GM19324 (cell line): ENCODE data around the gene PDCD6IP.
"Not testable (repeated sequence)": the region's sequence is repeated elsewhere in the genome, so short reads cannot be mapped to it uniquely, and the experiment has no call there.

Experiments used
- ATAC-seq: cut with Tn5 transposase; IDR thresholded peaks from one replicate; pipeline ENCODE4 v1.9.1; 2021; ENCODE audit warnings: mild to moderate bottlenecking, moderate library complexity; ENCODE audit not compliant: unreplicated experiment, low FRiP score

Gene PDCD6IP

DNA sequence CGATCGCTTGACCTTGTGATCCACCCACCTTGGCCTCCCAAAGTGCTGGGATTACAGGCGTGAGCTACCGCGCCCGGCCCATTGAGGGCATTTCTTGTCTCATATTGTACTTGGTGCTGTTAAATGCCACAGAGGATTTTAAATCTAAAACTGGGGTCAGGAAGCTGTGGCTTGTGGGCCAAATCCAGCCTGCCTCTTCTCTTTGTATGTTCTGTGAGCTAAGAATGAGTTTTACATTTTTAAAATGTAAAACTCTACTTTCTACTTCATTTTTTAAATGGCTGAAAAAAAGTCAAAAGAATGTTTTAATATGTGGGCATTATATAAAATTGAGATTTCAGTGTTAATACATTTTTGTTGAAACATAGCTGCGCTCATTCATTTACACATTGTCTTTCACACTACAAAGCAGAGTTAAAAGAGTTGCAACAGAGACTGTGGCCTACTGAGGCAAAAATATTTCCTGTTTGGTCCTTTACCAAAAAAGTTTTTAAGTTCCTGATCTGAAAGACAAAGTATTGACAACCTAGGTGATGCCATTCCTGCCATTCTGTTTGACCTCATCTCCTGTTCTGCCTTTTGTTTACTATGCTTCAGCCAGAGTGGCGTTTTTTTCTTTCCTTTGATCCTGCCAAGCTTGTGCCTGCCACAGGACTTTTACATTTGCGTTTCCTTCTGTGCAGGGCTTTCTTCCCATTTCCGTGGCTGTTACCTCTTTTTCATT lies 50.4 kb downstream of the PDCD6IP start:
- no peak for ATAC-seq

- not testable (repeated sequence) for ATAC-seq
Measured at GRCh38 chr3:33850599-33850998, 52.2 kb downstream of the PDCD6IP start.

- not testable (repeated sequence) for ATAC-seq
Measured at GRCh38 chr3:33855407-33855806, 57.0 kb downstream of the PDCD6IP start.

DNA sequence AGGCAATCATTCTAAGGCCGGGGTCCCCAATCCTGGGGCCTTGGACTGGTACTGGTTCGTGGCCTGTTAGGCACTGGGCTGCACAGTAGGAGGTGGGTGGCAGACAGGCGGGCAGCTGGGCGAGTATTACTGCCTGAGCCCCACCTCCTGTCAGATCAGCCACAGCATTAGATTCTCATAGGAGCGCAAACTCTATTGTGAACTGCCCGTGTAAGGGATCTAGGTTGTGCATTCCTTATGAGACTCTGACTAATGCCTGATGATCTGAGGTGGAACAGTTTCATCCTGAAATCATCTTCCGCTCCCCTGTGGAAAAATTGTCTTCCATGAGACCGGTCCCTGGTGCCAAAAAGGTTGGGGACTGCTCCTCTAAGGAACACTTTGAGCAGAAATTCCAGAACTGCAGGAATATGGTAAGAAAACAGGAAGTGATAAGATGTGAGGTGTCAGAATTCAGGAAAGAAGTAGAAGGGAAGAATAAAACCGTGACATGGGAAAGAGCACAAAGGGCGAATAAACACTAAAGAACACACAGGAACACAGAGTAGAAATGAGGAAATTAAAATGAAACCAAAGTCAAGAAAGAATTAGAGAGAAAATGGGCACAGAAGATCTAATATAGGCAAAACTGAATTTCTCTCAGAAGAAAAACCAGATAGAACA lies 57.6 kb downstream of the PDCD6IP start:
- no peak for ATAC-seq

- ATAC-seq, result not testable (repeated sequence)
Measured at GRCh38 chr3:33857701-33858100, 59.3 kb downstream of the PDCD6IP start.

DNA sequence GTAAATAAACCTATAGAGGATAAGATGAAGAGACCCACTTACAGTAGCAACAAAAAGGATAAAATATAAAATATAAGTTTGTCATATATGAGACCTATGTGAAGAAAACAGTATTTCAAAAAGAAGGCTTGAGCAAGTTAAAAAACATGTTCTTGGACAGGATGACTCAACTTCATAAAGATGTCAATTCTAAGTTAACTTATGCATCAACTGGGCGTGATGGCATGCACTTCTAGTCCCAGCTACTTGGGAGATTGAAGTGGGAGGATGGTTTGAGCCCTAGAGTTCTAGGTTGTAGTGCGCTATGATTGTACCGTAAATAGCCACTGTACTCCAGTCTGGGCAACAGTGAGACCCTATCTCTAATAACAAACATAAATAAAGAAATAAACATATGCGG lies 59.7 kb downstream of the PDCD6IP start:
- ATAC-seq, result no peak

GRCh38 chr3:33860373-33861050 lies 62.1 kb downstream of the PDCD6IP start:
- no peak for ATAC-seq

GRCh38 chr3:33865133-33865532 lies 66.7 kb downstream of the PDCD6IP start:
- ATAC-seq, result no peak

DNA sequence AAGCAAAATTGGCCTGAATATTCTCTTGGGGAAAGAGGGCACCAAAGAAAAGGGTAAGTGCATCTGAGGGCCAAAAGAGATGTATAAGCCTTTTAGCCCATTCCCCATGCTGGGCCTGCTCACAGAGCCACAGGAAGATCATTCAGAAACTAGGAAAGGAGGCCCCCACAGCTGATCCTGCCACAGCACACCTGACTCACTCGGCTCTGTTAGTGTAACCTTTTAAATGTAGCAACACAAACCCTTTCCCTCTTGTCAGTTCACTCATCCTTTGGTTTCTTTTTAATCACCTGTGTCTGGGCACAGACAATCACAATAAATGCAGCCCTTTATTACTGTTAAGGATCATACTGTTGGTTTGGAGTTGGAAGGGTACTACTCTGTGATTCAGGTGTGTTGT lies 69.9 kb downstream of the PDCD6IP start:
- no peak for ATAC-seq

GRCh38 chr3:33869977-33870376 lies 71.5 kb downstream of the PDCD6IP start:
- ATAC-seq, result no peak

- ATAC-seq, result no peak
Measured at GRCh38 chr3:33874815-33875214, 76.4 kb downstream of the PDCD6IP start.

DNA sequence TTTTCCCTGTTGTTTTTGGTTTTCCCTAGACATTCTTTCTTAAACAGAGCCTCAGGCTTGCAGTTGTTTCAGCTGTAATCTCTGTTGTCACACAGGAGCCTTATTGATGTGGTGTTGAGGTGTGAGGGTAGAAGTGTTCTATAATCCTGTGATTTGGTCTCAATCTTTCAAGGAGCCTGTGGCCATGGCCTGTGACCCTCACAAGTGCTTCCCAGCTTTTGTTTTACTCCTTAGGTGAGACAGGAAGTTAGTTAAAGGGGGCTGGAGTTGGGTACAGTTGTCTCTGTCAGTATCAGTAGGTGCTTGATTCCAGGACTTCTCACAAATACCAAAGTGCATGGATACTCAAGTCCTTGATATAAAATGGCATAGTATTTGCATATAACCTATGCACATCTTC lies 77.2 kb downstream of the PDCD6IP start:
- no peak for ATAC-seq

GRCh38 chr3:33877187-33877586 lies 78.8 kb downstream of the PDCD6IP start:
- no peak for ATAC-seq

DNA sequence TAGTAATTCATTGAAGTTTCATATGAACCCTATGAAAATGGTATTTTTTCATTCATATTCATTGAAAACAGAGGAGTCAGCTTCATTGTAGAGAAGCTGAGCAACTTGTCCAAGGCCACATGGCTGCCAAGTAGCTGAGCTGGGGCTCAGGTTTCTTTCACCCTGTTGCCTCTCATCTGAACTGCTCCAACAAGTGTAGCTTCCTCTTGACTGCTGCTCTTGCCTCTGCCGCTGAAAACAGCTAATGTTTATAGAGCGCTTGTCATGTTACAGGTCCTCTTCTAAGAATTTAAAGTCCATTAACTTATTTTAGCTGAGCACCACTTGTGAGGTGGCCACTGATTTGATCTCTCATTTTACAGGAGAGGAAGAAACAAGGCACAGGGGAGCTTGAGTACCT lies 81.1 kb downstream of the PDCD6IP start:
- no peak for ATAC-seq

DNA sequence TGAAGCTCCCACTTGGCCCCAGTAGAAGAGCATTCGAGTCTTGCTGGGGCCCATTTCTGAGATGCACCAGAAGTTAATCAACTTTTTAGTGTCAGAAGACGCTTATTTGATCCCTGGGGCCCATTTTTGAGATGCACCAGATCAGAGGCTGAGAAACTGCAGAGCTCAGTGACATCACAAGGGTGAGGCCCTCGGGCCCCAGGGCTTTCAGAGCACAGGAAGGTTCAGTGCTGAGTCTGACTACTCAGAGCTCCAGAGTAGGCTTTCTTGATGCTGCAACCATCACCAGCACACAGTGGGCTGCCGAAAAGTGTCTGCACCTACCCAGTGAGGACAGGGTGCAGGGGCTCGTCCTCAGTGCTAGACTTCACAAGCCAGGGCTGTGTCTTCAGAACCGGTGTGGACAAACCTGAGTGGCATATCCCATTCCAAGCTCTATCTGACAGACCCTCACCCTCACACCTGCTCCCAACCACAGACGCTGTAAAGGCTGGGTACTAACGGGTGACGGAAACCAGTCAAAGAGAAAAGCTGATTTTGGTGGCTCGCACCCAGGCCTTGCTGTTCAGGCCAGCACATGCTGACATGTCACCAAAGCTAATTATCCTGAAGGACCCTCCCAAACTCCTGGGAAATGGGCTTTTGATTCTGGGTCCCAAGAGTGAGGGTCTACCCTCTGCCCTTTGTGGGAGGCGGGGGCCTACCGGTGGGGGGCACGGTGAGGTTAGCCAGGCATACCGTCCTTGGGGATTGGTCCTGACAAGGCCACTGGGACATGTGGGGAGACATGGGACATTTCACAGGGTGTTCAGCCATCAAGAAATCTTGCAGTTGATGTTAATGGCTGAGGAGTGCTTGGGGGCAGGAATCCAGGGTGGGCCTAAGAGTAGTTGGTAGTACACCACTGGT lies 83.0 kb downstream of the PDCD6IP start:
- no peak for ATAC-seq

GRCh38 chr3:33882296-33882695 lies 83.9 kb downstream of the PDCD6IP start:
- no peak for ATAC-seq

DNA sequence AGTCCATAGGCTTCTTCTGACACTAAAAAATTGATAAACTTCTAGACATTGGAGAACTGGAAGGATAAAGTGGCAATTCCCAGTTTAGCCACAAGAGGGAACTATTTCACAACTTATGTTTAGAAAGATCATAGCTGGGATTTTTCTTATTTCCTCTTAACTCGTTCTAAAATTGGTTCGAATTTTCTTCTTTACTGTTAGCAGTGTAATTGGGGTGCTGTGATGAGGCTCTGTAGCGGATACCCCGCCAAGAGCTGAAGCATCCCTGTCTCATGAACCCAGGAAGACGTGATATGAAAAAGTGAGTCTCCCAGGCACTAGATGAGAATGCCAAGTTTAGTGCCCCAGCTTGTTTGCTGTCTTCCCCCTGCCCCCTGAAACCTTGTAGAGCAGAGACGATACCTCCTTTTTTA lies 85.1 kb downstream of the PDCD6IP start:
- ATAC-seq, result no peak

DNA sequence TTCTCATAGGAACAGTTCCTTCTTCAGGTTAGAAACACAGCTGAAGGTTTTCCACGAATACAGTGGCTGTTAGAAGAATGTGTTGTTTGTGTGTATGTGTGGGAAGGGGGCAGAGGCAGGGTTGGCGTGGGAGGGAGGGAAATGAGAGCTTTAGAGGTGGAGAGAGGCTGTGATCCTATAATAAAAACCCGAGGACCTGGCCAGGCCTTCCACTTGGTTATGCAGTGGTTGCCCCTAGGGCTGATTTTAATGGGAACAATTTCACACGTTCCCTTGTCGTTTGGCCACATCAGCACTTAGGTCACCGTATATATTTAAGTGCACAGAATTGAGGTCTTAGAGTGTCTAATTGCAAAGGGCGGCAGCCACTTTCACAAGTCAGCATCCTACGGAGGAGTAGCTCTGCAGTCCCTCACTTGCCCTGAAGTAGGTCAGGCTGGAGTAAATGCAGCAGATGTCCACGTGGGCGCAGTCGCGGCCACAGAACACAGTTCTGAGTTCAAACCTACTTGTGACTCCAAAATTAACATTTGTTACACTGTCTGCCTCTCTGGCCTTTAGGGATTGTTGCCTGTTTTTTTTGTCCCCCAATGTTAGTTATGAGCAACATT lies 85.6 kb downstream of the PDCD6IP start:
- no peak for ATAC-seq

- ATAC-seq, result no peak
Measured at GRCh38 chr3:33884701-33885100, 86.3 kb downstream of the PDCD6IP start.

GRCh38 chr3:33885496-33885895 lies 87.1 kb downstream of the PDCD6IP start:
- no peak for ATAC-seq
